ENCODE results near the gene PBX4.

- TF ChIP-seq POLR2AphosphoS5 (IDR thresholded peaks at IDR 0.05; ENCODE audit: insufficient read depth, low read depth, low read length) (no peak), FOS (IDR thresholded peaks at IDR 0.05; ENCODE audit: borderline replicate concordance, insufficient read depth, low read length) (no peak), CTCF (IDR thresholded peaks at IDR 0.05; ENCODE audit: extremely low read depth in 1 of 2, insufficient read depth in 1 of 2, low read depth in 1 of 2, low read length in 2 of 2) (no peak), GATA2 (IDR thresholded peaks at IDR 0.05; ENCODE audit: insufficient read depth, insufficient read length, low read depth, low read length) (no peak), POLR2A (IDR thresholded peaks at IDR 0.05; ENCODE audit: low read depth, low read length) (no peak), EZH2 (IDR thresholded peaks at IDR 0.05; ENCODE audit: borderline replicate concordance, low read depth, low read length, severe bottlenecking) (no peak), MYC (IDR thresholded peaks at IDR 0.05; ENCODE audit: low read depth, low read length) (no peak), JUN (IDR thresholded peaks at IDR 0.05; ENCODE audit: borderline replicate concordance, insufficient read depth, insufficient read length, low read depth) (no peak)
- TF ChIP-seq, protein P1, sequence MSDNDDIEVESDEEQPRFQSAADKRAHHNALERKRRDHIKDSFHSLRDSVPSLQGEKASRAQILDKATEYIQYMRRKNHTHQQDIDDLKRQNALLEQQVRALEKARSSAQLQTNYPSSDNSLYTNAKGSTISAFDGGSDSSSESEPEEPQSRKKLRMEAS (IDR thresholded peaks at IDR 0.05; ENCODE audit: insufficient read depth, insufficient read length) = no peak
Observed at GRCh38 chr19:19566306-19566705, 52.2 kb downstream of the PBX4 start.
